ENCODE measurements around the gene DMWD. TPM values are rescaled to one million over a fixed set of nuclear protein-coding genes. Genes with fewer than 3 reads are reported as not detected.

DMWD gene
- total and polyA plus RNA-seq, 2 of the 4 experiments (the other 2 are of a cell fraction), result 9.7 to 28.5 TPM

- no peak overlapping the region for H2BK5ac ChIP-seq (ENCODE audit: low read depth, low read length, poor library complexity, severe bottlenecking)
- H2AK5ac ChIP-seq (ENCODE audit: low read depth, low read length), result no peak overlapping the region
- BruUV-seq (replicated peaks), result no TSS peak
- DNase-seq (no peak), ATAC-seq (ENCODE audit: low read depth) (no peak)
- H3K56ac ChIP-seq (ENCODE audit: extremely low read depth, insufficient read depth, low read length), result no peak overlapping the region
- H2AK9ac ChIP-seq (replicated peaks; ENCODE audit: low read depth, low read length, poor library complexity), result no peak overlapping the region
- H3K4me2 ChIP-seq (ENCODE audit: low read depth, low read length), result no peak overlapping the region
- no peak overlapping the region for H3K27ac ChIP-seq (ENCODE audit: insufficient read depth, low read length)
- H2BK20ac ChIP-seq (ENCODE audit: low read depth, low read length), result no peak overlapping the region
- H3K23ac ChIP-seq (ENCODE audit: low read depth, low read length), result no peak overlapping the region
- in situ Hi-C loops (cut with MboI; ENCODE audit: low sequenced_read_pairs) (no loop called here), dilution Hi-C loops (cut with HindIII; ENCODE audit: low sequenced_read_pairs, unreplicated experiment) (no loop called here), intact Hi-C loops (cut with micrococcal nuclease) (no loop called here)
- H3K4me3 ChIP-seq (ENCODE audit: insufficient read depth, low read depth, low read length), result no peak overlapping the region
- H3K4ac ChIP-seq (ENCODE audit: low read depth, low read length), result no peak overlapping the region
- no peak overlapping the region for H4K91ac ChIP-seq (ENCODE audit: insufficient read depth, low read depth, low read length)
- no peak overlapping the region for H2BK120ac ChIP-seq (ENCODE audit: low read depth, low read length)
- H3K9ac ChIP-seq (ENCODE audit: low read depth, low read length), result no peak overlapping the region
- no peak overlapping the region for H2BK15ac ChIP-seq (ENCODE audit: low read depth, low read length)
- no peaks in the 10 kb centered on the region for H3K79me1 ChIP-seq (ENCODE audit: low read depth in 1 of 2, low read length in 2 of 2)
- H3K9me1 ChIP-seq (ENCODE audit: insufficient read depth, low read length), result no peaks in the 10 kb centered on the region
- no peaks in the 10 kb centered on the region for H3K36me3 ChIP-seq (ENCODE audit: control insufficient read depth, insufficient read depth, low read length)
- H2AFZ ChIP-seq (replicated peaks; ENCODE audit: low read length, poor library complexity), result no peak overlapping the region
- H3K4me1 ChIP-seq (ENCODE audit: control insufficient read depth, insufficient read depth, low read length), result no peaks in the 10 kb centered on the region
- H3K14ac ChIP-seq (replicated peaks; ENCODE audit: low read depth, low read length), result no peak overlapping the region
- H3K18ac ChIP-seq (ENCODE audit: low read depth, low read length), result no peak overlapping the region
- TF ChIP-seq RCOR1 (IDR thresholded peaks at IDR 0.05; ENCODE audit: insufficient replicate concordance, low read length), result no peak
- TF ChIP-seq CEBPB (IDR thresholded peaks at IDR 0.05; ENCODE audit: low read depth, low read length), result no peak
- TF ChIP-seq, protein P1, sequence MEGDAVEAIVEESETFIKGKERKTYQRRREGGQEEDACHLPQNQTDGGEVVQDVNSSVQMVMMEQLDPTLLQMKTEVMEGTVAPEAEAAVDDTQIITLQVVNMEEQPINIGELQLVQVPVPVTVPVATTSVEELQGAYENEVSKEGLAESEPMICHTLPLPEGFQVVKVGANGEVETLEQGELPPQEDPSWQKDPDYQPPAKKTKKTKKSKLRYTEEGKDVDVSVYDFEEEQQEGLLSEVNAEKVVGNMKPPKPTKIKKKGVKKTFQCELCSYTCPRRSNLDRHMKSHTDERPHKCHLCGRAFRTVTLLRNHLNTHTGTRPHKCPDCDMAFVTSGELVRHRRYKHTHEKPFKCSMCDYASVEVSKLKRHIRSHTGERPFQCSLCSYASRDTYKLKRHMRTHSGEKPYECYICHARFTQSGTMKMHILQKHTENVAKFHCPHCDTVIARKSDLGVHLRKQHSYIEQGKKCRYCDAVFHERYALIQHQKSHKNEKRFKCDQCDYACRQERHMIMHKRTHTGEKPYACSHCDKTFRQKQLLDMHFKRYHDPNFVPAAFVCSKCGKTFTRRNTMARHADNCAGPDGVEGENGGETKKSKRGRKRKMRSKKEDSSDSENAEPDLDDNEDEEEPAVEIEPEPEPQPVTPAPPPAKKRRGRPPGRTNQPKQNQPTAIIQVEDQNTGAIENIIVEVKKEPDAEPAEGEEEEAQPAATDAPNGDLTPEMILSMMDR (conservative IDR thresholded peaks at IDR 0.05; ENCODE audit: low read depth, low read length), result no peak
- TF ChIP-seq FOS (IDR thresholded peaks at IDR 0.05; ENCODE audit: low read depth, low read length), result no peak
- no peak for TF ChIP-seq MXI1 (IDR thresholded peaks at IDR 0.05; ENCODE audit: borderline replicate concordance, low read depth, low read length)
- TF ChIP-seq NFE2L2 (IDR thresholded peaks at IDR 0.05; ENCODE audit: low read depth, low read length), result no peak
- TF ChIP-seq SMC3 (IDR thresholded peaks at IDR 0.05; ENCODE audit: low read depth, low read length), result no peak
- TF ChIP-seq, protein P2, sequence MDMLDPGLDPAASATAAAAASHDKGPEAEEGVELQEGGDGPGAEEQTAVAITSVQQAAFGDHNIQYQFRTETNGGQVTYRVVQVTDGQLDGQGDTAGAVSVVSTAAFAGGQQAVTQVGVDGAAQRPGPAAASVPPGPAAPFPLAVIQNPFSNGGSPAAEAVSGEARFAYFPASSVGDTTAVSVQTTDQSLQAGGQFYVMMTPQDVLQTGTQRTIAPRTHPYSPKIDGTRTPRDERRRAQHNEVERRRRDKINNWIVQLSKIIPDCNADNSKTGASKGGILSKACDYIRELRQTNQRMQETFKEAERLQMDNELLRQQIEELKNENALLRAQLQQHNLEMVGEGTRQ (IDR thresholded peaks at IDR 0.05; ENCODE audit: low read depth, low read length), result no peak
- TF ChIP-seq ELK1 (IDR thresholded peaks at IDR 0.05; ENCODE audit: borderline replicate concordance, low read depth, low read length), result no peak
- TF ChIP-seq RFX5 (IDR thresholded peaks at IDR 0.05; ENCODE audit: low read depth, low read length), result no peak
- no peak for TF ChIP-seq BHLHE40 (IDR thresholded peaks at IDR 0.05; ENCODE audit: low read depth, low read length)
- no peak for TF ChIP-seq RAD21 (IDR thresholded peaks at IDR 0.05; ENCODE audit: low read length)
- TF ChIP-seq MAFK (IDR thresholded peaks at IDR 0.05; ENCODE audit: low read depth, low read length), result no peak
- TF ChIP-seq MAZ (IDR thresholded peaks at IDR 0.05; ENCODE audit: borderline replicate concordance, low read depth, low read length), result no peak
- no peak for TF ChIP-seq POLR2A (IDR thresholded peaks at IDR 0.05; ENCODE audit: low read depth, low read length)
- no peak for TF ChIP-seq CHD1 (IDR thresholded peaks at IDR 0.05; ENCODE audit: low read depth, low read length)
- ChIA-PET CTCF (no interaction called here), POLR2A (ENCODE audit: unreplicated experiment) (no interaction called here)
- H3K27me3 ChIP-seq (ENCODE audit: control insufficient read depth, insufficient read depth, low read length), result peaks cover 22% of the 10 kb centered on the region
- no CpG with 5 or more reads among the region's 5 CpGs for WGBS, 2 experiments (ENCODE audit: extremely low coverage in 2 of 2, insufficient read length in 1 of 2)
- no peak overlapping the region for H4K5ac ChIP-seq (ENCODE audit: low read depth, low read length)
- no peaks in the 10 kb centered on the region for H4K20me1 ChIP-seq (ENCODE audit: insufficient read depth, low read length)
- H4K8ac ChIP-seq (ENCODE audit: low read depth in 2 of 2, low read length in 2 of 2), result no peak overlapping the region
- H3K9me3 ChIP-seq (ENCODE audit: control insufficient read depth, insufficient read depth, low read length), result no peaks in the 10 kb centered on the region
Measured at GRCh38 chr19:45747513-45747912, 45.1 kb downstream of the DMWD start.
